NCI-H187 treated with DMSO at 0.1 percent for 48 hours (cell line): ENCODE results near the gene FUT8.

ENCODE experiments used
- DNase-seq: peaks from one replicate; lab custom pipeline; 2025; lab: John Stamatoyannopoulos, UW

The FUT8 gene

GRCh38 chr14:65558363-65558762 lies 145.8 kb downstream of the FUT8 start:
- DNase-seq = no peak

- no peak for DNase-seq
Measured at GRCh38 chr14:65560340-65561027, 148.0 kb downstream of the FUT8 start.

DNA sequence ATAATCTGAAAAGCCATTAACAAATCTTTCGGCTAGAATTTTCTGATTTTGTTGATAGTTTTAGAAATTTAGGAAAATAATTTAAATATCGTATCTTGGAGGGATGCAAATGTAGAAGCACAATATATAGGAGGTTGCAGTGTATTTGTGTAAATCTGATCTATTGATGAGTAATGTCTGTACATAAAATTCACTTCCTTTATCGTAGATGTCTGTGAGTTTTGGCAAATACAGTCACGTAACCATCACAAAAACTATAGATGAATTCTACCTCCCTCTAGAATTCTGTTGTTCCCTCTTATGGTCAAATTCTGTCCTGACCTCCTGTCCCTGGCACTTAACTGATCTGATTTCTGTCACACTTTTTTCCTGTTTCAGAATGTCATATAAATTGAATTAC lies 151.8 kb downstream of the FUT8 start:
- DNase-seq = no peak

DNA sequence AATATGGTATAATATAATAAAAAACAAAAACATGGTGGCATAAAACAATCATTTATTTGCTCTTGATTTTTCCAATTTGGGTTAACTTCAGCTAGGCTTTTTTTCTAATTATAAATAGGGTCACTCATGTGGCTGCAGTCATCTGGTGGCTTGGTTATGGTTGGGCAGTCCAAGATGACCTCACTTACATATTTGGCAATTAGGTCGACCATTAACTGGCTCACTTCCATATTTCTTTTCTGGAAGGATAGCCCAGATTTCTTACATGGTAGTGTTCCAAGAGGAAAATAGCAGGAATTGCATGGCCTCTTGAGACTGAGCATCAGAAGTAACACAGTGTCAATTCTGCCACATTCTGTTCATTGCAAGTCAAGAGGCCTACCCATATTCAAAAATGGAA lies 153.4 kb downstream of the FUT8 start:
- no peak for DNase-seq

DNA sequence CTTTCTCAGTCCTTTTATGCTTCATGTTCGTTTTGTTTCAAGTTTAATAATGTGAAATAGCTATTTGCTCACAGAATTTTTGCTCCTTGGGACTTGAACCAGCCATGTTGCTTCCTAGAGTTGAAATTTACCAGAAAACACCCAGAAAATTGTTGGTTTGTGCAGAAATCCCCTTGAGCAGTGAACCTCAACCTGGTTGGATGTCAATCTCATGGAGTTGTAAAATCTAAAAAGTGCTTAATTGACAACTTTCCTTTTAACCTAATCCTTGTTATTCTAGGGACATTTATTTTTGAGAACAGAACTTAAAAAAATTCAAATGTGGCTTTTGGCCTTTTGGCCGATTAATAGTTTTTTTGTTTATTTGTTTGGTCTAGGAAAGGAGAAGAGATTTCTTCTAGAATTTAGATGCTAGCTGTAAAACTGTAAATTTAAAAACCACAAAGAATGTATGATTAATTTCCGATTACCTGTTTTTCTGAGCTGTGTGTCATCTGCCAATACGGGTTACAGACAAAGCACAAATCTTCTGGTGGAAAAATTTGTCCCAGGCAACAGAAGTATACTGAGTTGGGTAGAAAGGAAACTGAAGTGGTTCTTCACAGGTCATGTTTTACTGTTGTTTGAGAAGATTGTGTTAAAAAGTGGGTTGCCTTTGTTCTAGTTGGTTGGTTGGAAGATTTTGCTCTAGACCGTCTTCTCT lies 154.4 kb downstream of the FUT8 start:
- DNase-seq = no peak

- no peak for DNase-seq
Measured at GRCh38 chr14:65574611-65575010, 162.1 kb downstream of the FUT8 start.

- DNase-seq = no peak
Measured at GRCh38 chr14:65575389-65575788, 162.9 kb downstream of the FUT8 start.

DNA sequence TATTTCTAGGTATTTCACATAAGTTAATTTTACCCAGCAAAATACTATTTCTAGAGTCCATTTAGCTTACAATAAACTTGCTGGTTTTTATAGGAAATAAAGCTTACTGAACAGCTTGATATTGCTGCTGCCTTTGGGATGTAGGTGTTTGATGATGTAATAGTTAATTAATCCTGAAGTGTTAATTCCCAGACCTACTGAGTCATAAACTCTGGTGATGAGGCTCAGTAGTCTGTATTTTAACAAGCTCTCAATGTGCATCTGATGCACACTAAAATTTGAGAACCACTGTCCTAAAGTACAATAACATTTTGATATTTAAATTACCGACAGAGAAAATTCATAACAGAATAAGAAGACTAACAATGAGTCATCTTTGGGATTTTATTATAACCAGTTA lies 168.4 kb downstream of the FUT8 start:
- no peak for DNase-seq

- no peak for DNase-seq
Measured at GRCh38 chr14:65581378-65581777, 168.8 kb downstream of the FUT8 start.

DNA sequence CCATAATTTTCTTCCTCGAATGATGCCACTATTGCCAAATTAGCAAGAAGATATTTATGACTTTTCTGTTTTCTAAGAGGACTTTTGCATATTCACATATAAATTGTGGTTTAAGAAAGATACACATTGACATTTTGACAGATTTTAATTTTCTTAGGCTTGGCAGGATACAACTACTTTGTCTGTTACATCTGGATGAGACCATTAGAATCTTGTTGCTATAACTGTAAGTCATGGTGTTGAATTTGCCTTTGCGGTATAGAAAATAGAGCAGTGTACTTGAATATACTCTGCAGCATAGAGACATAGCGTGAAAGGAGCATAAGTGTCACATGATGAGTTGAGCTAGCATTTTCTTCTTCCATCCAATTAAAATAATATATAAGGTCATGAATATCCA lies 169.3 kb downstream of the FUT8 start:
- DNase-seq = no peak

GRCh38 chr14:65585216-65585615 lies 172.7 kb downstream of the FUT8 start:
- DNase-seq = no peak

GRCh38 chr14:65588426-65589140 lies 176.1 kb downstream of the FUT8 start:
- no peak for DNase-seq

GRCh38 chr14:65594153-65594881 lies 181.8 kb downstream of the FUT8 start:
- DNase-seq = no peak

DNA sequence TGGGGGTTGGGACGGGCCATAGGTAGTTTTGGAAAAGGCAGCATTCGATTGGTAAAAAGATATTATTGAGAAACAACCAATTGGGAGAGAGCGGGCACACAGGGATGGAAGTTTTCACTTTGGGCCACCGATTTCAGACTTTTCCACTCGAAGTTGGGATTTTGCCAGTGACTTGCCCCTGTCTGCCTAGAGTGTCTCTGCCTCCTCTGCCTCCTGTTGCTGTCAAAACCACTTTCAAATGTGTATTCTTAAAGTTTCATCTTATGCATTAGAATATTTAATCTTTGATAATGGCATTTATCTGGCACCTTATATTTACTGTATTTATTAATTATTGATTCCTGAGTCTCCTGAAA lies 182.3 kb downstream of the FUT8 start:
- DNase-seq = no peak

- no peak for DNase-seq
Measured at GRCh38 chr14:65599375-65599774, 186.8 kb downstream of the FUT8 start.

DNA sequence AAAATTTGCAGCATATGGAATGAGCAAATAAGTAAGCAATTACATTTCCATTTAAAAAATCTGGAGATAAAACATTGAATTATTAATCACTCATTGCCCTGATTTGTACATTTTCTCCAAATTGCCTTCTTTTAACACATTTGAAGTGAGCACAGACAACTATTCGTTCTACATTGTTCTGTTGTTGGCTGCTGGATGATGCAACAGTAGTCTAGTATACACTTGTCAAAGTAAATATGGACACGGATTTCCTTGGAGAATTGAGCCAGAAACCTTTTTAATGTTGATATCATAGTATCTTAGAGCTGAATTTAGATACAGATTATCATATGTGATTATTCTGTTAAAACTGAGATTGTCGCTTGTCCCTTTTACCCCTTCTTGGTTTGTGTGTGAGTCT lies 188.2 kb downstream of the FUT8 start:
- no peak for DNase-seq

DNA sequence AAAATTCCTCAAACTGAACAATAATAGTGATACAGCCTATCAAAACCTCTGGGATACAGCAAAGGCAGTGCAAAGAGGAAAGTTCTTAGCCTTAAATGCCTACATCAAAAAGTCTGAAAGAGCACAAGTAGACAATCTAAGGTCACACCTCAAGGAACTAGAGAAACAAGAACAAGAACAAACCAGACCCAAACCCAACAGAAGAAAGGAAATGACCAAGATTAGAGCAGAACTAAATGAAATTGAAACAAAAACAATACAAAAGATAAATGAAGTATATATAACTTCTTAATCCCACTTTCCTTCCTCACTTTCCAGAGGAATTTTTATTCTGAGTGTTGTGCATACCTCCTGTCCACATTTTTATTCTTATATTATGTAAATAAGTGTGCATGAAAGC lies 192.0 kb downstream of the FUT8 start:
- DNase-seq = no peak

DNA sequence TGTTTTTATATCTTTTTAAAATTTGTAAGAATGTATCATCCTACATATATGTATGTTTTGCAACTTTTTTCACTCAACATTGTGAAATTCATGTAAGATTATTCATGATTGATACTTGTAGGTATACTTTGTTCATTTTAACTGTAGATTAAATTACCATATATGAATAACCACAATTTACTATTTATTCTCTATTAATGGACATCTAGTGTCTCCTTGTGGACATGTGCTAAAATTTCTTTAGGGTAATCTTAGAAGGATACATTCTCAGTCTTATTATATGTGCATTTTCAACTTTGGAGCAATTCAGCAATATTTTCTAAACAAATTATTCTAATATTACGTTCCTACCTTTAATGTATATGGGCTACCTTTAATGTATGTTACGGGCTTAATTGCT lies 192.4 kb downstream of the FUT8 start:
- no peak for DNase-seq

DNA sequence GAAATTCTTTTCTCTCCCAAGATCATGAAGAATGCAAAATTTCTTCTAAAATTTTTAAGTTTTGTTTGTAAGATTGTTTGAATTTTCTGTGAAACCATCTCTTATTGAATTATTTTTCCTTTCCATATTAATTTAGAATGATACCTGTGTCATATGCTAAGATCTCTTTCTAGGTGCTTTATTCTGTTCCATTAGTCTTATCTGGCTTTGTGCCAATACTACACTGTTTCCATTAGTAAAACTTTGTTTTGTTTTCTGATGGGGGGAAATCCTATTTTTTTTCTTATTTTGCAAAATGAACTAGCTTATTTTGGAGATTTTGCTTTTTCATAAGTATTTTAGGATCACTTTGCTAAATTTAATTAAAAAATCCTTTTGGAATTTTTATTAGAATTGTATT lies 193.9 kb downstream of the FUT8 start:
- DNase-seq = no peak

GRCh38 chr14:65613131-65613650 lies 200.7 kb downstream of the FUT8 start:
- no peak for DNase-seq

GRCh38 chr14:65618996-65619395 lies 206.5 kb downstream of the FUT8 start:
- no peak for DNase-seq

DNA sequence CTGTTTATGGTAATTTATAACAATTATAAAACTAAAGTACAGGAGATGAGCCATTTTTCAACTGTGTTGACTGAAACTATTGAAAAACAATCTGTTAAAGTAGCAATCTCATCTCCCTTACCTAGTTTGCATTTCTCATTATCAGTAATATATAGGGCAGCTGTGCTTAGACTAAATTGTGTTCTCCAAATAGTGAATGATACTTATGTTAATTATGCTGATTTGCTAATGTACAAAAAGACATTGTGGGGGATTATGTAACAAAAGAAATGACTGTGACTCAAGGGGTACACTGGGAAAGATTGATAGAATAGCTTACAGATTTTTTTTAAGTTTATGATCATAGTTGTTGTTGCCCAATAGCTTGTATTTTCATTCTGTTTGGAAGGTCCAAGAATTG lies 207.7 kb downstream of the FUT8 start:
- DNase-seq = no peak
